Neural progenitor cell (in vitro differentiated cells): ENCODE data around the gene YBX2.

Source experiments
- EZH2phosphoT487 ChIP-seq: fragments of 200-600 bp; sonication (generic); IDR thresholded peaks from 2 replicates; pipeline ENCODE4 v1.6.1; 2017; ENCODE audit warnings: antibody characterized with exemption
- TF ChIP-seq, protein P1 (sequence below): fragments of 200-600 bp; sonication (generic); IDR thresholded peaks from 2 replicates; pipeline ENCODE4 v1.5.1; 2017; ENCODE audit warnings: antibody characterized with exemption, mild to moderate bottlenecking

DNA sequence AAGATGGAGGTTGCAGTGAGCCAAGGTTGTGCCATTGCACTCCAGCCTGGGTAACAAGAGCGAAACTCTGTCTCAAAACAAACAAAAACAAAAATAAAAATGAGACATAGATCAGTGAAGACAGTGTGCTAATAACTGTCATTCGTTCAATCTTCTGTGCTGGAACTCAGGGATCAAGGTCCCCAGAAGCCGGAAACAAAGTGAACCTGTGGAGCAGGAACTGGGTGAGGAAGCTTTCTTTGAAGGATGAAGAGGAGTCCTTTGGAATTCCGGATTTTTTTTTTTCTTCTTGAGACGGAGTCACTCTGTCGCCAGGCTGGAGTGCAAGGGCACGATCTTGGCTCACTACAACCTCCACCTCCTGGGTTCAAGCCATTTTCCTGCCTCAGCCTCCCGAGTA lies 15.0 kb downstream of the YBX2 start:
- no peak for TF ChIP-seq EZH2phosphoT487
- TF ChIP-seq, protein P1, sequence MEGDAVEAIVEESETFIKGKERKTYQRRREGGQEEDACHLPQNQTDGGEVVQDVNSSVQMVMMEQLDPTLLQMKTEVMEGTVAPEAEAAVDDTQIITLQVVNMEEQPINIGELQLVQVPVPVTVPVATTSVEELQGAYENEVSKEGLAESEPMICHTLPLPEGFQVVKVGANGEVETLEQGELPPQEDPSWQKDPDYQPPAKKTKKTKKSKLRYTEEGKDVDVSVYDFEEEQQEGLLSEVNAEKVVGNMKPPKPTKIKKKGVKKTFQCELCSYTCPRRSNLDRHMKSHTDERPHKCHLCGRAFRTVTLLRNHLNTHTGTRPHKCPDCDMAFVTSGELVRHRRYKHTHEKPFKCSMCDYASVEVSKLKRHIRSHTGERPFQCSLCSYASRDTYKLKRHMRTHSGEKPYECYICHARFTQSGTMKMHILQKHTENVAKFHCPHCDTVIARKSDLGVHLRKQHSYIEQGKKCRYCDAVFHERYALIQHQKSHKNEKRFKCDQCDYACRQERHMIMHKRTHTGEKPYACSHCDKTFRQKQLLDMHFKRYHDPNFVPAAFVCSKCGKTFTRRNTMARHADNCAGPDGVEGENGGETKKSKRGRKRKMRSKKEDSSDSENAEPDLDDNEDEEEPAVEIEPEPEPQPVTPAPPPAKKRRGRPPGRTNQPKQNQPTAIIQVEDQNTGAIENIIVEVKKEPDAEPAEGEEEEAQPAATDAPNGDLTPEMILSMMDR: no peak
